Left colon (tissue), 2 donors: ENCODE results near the gene RSPH9. TPM values are rescaled to one million over a fixed set of nuclear protein-coding genes. Genes with fewer than 3 reads are reported as not detected.
"Not testable (repeated sequence)": the region's sequence is repeated elsewhere in the genome, so short reads cannot be mapped to it uniquely, and the experiment has no call there.

ENCODE experiments used
- ATAC-seq: fragments of 200-7000 bp; cut with Tn5 transposase; one replicate; pipeline ENCODE4 v1.9.1; 2020; ENCODE audit warnings: mild to moderate bottlenecking, moderate library complexity
- DNase-seq, 2 donors: peaks; one replicate each; pipeline ENCODE4 v3.0.0-alpha.2; 2020
- intact Hi-C, 2 donors: fragments of 100-400 bp; cut with DNase I in 1 of 2; cut with micrococcal nuclease in 1 of 2; formaldehyde crosslinking; loops; one replicate each; pipeline versions ENCODE4 v1.11.2 to v1.14.0; 2022; cut with DNase I, micrococcal nuclease
- total RNA-seq, 2 donors: library from RNA; stranded (reverse); fragmentation: NEBNext Ultra II Directional; extraction: Animal tissue kit (Norgen Biotek cat#: 25700); gene quantifications; one replicate each; pipeline ENCODE4 v1.2.1, GENCODE V29; 2021
- donor health status: DM: no; HTN: no; CAD: no.
- donor health status: DM: yes; HTN: yes; CAD: no.

RSPH9 gene
- total RNA-seq, 2 donors from 2014 or later, result 0.11 TPM; not detected in 1

- not testable (repeated sequence) for DNase-seq, ATAC-seq
- intact Hi-C loops, result loop anchor here (10.0 kb wide), 2 partner anchors 412 to 422 kb away; no protein-coding TSS in a partner anchor
Measured at GRCh38 chr6:43662948-43663347, 18.1 kb downstream of the RSPH9 start.

- DNase-seq (no peak), ATAC-seq (no peak)
- intact Hi-C loops, result loop anchor here (5.0 to 10.0 kb wide), 3 partner anchors 87 to 419 kb away; no protein-coding TSS in a partner anchor
Measured at GRCh38 chr6:43665376-43665775, 20.5 kb downstream of the RSPH9 start.

GRCh38 chr6:43666196-43666920 is 21.5 kb downstream of the RSPH9 start:
- ATAC-seq, result no peak
- intact Hi-C loops, result loop anchor here (5.0 to 10.0 kb wide), 3 partner anchors 86 to 418 kb away; no protein-coding TSS in a partner anchor
- no peak for DNase-seq

- ATAC-seq (peak; percentile 72), DNase-seq (peak; percentile 73 to 91)
- intact Hi-C loops, result loop anchor here (5.0 to 10.0 kb wide), 3 partner anchors 85 to 417 kb away; no protein-coding TSS in a partner anchor
Measured at GRCh38 chr6:43667245-43668150, 22.7 kb downstream of the RSPH9 start.

- DNase-seq, result peak; percentile 62 to 65
- intact Hi-C loops, result loop anchor here (5.0 to 10.0 kb wide), 3 partner anchors 84 to 416 kb away; no protein-coding TSS in a partner anchor
- peak; percentile 52 for ATAC-seq
Measured at GRCh38 chr6:43668151-43669028, 23.6 kb downstream of the RSPH9 start.

DNA sequence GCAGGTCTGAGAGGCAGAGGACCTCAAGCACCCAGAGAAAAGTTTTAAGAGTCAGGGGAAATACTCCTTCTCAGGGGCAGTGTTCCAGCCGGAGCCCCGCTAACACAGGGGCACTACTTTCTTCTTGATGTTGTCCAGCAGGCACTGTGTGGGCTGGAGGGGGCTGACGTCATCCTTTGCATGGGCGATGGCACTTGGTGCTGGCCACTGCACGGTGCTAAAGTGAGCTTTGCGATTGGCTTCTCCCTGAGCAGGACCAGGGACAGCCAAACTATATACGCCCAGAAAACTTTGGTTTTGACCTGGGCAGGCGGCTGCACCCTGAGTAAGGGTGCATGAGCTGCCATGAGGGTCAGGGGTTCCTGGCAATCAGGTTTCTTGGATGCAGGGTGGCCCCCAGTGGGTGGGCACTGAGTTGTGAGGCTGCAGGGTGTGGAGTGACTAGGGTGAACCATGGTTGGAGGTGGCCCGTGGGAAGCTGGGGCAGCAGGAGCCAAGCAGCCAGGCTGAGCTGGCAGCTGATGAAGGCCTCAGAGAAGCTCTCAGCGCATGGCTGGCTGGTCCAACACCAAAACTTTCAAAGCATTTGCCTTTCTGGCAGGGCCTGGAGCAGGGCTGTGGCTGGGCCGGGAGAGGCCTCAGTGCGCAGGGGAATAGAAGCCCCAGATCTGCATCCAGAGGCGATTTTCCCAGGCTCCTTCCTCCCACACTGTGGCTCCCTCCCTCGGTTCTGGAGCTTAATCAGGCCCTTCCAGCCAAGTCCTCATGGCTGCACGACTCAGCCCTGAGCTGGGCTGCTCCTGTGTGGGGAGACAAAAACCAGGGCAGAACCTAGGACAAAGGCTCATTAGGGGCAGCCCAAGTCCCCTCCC is 24.4 kb downstream of the RSPH9 start:
- ATAC-seq (no peak), DNase-seq (peak in 1 of 2 donors; percentile 50)
- intact Hi-C loops, result loop anchor here (5.0 to 10.0 kb wide), 3 partner anchors 83 to 416 kb away; no protein-coding TSS in a partner anchor

- intact Hi-C loops, result loop anchor here (5.0 to 10.0 kb wide), 3 partner anchors 82 to 415 kb away; no protein-coding TSS in a partner anchor
- DNase-seq (no peak), ATAC-seq (peak; percentile 13)
Measured at GRCh38 chr6:43669922-43670622, 25.2 kb downstream of the RSPH9 start.

DNA sequence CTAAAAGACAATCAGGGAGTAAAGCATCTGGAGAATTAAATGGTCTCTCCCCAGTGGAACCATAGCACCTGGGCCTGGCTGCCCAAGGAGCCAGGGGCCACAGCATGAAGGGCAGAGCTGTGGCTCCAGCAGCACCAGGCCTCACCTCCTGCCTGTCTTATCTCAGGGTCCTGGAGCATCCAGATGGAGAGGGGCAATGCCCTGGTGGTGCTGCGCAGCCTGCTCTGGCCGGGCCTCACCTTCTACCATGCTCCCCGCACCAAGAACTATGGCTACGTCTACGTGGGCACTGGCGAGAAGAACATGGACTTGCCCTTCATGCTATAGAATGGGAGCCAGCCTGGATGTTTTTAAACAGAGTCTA is 25.8 kb downstream of the RSPH9 start:
- intact Hi-C loops, result no loop called here
- ATAC-seq (no peak), DNase-seq (no peak)

- no peak for ATAC-seq
- peak in 1 of 2 donors; percentile 33 for DNase-seq
- intact Hi-C loops, result no loop called here
Measured at GRCh38 chr6:43671011-43671800, 26.4 kb downstream of the RSPH9 start.

DNA sequence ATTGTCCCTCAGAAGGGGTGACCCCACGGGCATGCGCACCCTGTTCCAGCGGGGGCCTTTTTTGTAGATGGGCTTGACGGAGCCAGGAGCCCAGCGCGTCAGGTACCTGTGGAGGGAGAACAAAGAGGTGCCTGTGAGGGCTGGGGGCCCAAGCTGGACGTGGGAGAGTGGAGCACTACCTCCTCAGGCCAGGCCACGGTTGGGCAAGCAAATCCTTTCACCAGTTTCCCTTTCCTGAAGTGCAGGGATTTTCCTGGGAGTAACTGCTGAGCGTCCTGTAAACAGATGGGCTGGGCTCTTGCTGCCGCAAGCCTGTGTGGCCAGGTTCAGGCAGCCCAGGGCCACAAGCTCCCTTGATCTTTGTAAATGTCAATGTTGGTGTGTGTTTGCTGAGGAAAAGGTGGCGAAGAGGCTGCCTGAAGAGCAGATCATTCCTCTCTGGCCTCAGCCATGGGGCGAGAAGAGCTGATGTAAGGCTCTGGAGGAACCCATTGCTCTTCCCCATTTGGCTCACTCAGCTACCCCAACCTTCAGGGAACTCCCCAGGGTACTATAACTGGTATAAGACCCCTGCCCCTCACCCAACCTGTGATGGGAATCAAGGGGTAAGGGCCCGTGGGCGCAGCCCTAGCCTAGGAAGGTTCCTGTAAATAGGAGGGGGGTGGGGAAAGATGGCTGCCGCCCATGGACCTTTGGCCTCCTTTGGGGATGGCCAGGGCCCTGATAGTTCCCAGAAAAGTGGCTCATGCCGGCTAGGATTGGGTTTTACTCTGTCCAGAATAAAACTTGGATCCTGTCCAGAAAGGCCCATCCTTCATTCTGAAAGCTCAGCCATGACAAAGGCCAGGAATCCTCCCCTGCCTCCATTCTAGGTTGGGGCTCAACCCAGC is 27.2 kb downstream of the RSPH9 start:
- peak; percentile 58 for ATAC-seq
- intact Hi-C loops, result no loop called here
- DNase-seq, result peak; percentile 40 to 66

- ATAC-seq (no peak), DNase-seq (no peak)
- intact Hi-C loops, result no loop called here
Measured at GRCh38 chr6:43673444-43674084, 28.7 kb downstream of the RSPH9 start.

- ATAC-seq (no peak), DNase-seq (no peak)
- intact Hi-C loops, result no loop called here
Measured at GRCh38 chr6:43674291-43674690, 29.5 kb downstream of the RSPH9 start.

DNA sequence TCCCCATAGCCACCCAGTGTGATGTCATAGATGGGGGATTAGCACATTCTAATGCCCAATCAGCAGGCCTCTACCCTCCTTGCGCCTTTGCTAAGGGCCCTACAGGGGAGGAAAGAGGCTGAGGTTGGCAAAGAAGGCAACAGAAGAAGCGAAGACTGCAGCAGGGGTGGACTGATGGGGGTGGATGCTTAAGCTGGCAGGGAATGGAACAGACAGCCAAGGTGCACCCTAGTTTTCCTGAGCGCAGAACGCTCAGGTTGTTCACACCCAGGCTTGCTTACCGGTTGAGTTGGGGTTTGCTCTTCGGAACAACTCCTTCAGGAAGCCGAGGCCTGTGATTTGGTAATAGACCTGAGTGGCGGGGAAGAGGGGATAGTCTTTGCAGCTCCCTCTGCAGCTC is 30.1 kb downstream of the RSPH9 start:
- DNase-seq, result no peak
- no peak for ATAC-seq
- intact Hi-C loops, result no loop called here

GRCh38 chr6:43676962-43677606 is 32.2 kb downstream of the RSPH9 start:
- DNase-seq, result no peak
- ATAC-seq, result no peak
- intact Hi-C loops, result no loop called here
